Coronary artery (tissue), 2 donors: ENCODE measurements around the gene SCYGR6.

Source experiments
- DNase-seq: peaks from one replicate; pipeline ENCODE4 v3.0.0-alpha.2; 2017; ENCODE audit warnings: low spot score
- H3K27ac ChIP-seq, 2 donors: fragments of 200-600 bp; sonication (generic); one replicate each; pipeline ENCODE4 v1.5.1; 2016 to 2019
- H3K4me3 ChIP-seq: fragments of 200-600 bp; sonication (generic); 2 replicates; pipeline ENCODE4 v1.5.1; 2016; ENCODE audit warnings: mild to moderate bottlenecking, moderate library complexity
- CTCF ChIP-seq: fragments of 200-600 bp; sonication (generic); IDR thresholded peaks from one replicate; pipeline ENCODE4 v1.5.1; 2019; ENCODE audit warnings: antibody characterized with exemption

The SCYGR6 gene

GRCh38 chr2:227713291-227713690 lies 11.3 kb downstream of the SCYGR6 start:
- Histone ChIP-seq H3K4me3 (no peak overlapping the region), H3K27ac (no peak overlapping the region)
- DNase-seq, result no peak
- no peak for TF ChIP-seq CTCF

GRCh38 chr2:227710986-227711385 lies 13.6 kb downstream of the SCYGR6 start:
- DNase-seq, result no peak
- no peak overlapping the region for H3K27ac ChIP-seq
- no peak overlapping the region for H3K4me3 ChIP-seq
- no peak for TF ChIP-seq CTCF

GRCh38 chr2:227707390-227707789 lies 17.2 kb downstream of the SCYGR6 start:
- H3K27ac ChIP-seq, result no peak overlapping the region
- no peak overlapping the region for H3K4me3 ChIP-seq
- no peak for DNase-seq
- no peak for TF ChIP-seq CTCF

- TF ChIP-seq CTCF, result no peak
- H3K27ac ChIP-seq, result no peak overlapping the region
- no peak overlapping the region for H3K4me3 ChIP-seq
- DNase-seq, result no peak
These were observed 17.7 kb downstream of the SCYGR6 start for GRCh38 chr2:227706859-227707258.

- H3K4me3 ChIP-seq, result no peak overlapping the region
- no peak for DNase-seq
- TF ChIP-seq CTCF, result no peak
- H3K27ac ChIP-seq, result no peak overlapping the region
These were observed 20.6 kb downstream of the SCYGR6 start for GRCh38 chr2:227703961-227704360.

- TF ChIP-seq CTCF, result no peak
- Histone ChIP-seq H3K4me3 (no peak overlapping the region), H3K27ac (no peak overlapping the region)
- no peak for DNase-seq
These were observed 21.3 kb downstream of the SCYGR6 start for GRCh38 chr2:227703280-227703732.

GRCh38 chr2:227701556-227701955 lies 23.0 kb downstream of the SCYGR6 start:
- no peak overlapping the region for H3K27ac ChIP-seq
- TF ChIP-seq CTCF, result no peak
- no peak overlapping the region for H3K4me3 ChIP-seq
- DNase-seq, result no peak
